ENCODE measurements around the gene ANAPC16.

Gene ANAPC16

DNA sequence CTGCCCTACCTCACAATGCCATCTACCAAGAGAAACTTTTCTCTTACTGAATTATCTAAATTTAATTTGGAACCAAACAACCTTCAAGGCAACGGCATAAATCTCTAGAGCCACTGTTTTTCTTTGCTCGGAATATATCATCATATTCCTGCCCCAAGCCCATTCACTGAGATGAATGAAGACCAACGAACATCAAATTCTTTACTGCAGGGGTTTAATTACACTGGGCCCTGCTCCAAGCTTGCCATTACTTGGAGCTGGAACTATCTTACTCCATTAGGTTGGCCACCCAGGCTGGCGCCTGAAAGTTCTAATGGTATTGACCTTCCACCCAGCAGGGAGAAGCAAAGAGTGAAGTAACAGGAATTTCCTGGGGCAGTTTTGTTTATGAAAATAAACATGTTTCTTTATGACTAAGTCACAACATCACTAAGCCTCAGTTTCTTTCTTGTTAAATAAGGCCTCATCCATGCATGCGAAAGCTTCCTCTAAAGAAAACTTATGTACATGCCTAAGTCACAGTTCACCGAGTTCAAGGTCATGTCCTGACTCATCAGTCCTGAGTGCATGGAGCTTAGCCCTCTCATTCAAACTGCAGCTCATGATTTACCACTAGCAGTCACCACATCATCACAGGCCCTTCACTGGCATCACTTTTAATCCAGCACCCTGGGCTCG is 42.1 kb upstream of the ANAPC16 start:
- no peak overlapping the region for H3K4me3 ChIP-seq (ENCODE audit: low read depth, low read length)
- TF ChIP-seq, protein P1, sequence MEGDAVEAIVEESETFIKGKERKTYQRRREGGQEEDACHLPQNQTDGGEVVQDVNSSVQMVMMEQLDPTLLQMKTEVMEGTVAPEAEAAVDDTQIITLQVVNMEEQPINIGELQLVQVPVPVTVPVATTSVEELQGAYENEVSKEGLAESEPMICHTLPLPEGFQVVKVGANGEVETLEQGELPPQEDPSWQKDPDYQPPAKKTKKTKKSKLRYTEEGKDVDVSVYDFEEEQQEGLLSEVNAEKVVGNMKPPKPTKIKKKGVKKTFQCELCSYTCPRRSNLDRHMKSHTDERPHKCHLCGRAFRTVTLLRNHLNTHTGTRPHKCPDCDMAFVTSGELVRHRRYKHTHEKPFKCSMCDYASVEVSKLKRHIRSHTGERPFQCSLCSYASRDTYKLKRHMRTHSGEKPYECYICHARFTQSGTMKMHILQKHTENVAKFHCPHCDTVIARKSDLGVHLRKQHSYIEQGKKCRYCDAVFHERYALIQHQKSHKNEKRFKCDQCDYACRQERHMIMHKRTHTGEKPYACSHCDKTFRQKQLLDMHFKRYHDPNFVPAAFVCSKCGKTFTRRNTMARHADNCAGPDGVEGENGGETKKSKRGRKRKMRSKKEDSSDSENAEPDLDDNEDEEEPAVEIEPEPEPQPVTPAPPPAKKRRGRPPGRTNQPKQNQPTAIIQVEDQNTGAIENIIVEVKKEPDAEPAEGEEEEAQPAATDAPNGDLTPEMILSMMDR (IDR thresholded peaks at IDR 0.05; ENCODE audit: low read depth, low read length), result no peak
- peak; percentile 83 for DNase-seq
- H3K27me3 ChIP-seq, result no peaks in the 10 kb centered on the region
- no peaks in the 10 kb centered on the region; the same call in 1 of the 2 replicates for H3K36me3 ChIP-seq
- peaks cover 22% of the 10 kb centered on the region for H3K4me1 ChIP-seq
- no peaks in the 10 kb centered on the region for H3K9me3 ChIP-seq

DNA sequence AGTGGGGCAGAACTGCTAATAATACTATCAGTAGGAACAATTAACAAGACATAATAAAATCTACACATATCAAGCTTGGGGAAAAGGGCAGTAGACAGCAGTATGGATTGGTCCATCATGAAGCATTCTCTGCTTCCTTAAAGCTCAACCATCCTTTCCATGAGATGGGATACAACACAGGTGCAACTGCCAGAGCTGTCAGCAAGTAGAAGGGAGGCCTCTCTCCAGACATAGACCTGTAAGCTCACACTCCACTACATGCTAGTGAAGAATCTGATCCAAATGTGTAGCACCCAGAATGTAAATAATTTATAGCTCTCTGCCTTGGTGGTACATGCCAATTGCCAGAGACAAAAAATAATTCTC is 41.5 kb upstream of the ANAPC16 start:
- TF ChIP-seq, protein P1 (IDR thresholded peaks at IDR 0.05; ENCODE audit: low read depth, low read length), result no peak
- H3K4me1 ChIP-seq, result peaks cover 22% of the 10 kb centered on the region
- no peak for DNase-seq
- H3K36me3 ChIP-seq, result peaks cover 3% of the 10 kb centered on the region
- H3K9me3 ChIP-seq, result no peaks in the 10 kb centered on the region
- no peaks in the 10 kb centered on the region for H3K27me3 ChIP-seq
- no peak overlapping the region for H3K4me3 ChIP-seq (ENCODE audit: low read depth, low read length)

DNA sequence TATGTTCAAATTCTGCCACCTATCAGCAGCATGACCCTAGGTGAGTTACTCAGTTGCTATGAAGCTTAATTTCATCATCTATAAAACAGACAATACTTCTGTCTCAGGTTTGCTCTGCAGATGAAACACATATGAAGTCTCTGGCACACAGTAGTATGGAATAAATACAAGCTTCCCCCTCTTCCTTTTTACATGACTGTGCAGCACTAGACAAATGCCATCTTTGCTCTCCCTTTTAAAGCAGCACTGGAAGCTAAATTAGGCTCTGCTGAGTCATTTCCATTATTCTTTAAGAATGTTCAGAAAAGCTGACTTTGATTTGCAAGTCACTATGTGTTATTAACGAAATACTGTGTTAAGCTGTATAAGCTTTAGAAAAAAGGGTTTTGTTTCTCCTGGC is 40.7 kb upstream of the ANAPC16 start:
- no peak overlapping the region for H3K4me3 ChIP-seq (ENCODE audit: low read depth, low read length)
- peaks cover 22% of the 10 kb centered on the region for H3K4me1 ChIP-seq
- peaks cover 5% of the 10 kb centered on the region for H3K36me3 ChIP-seq
- TF ChIP-seq, protein P1 (IDR thresholded peaks at IDR 0.05; ENCODE audit: low read depth, low read length), result no peak
- DNase-seq, result no peak
- no peaks in the 10 kb centered on the region for H3K9me3 ChIP-seq
- no peaks in the 10 kb centered on the region for H3K27me3 ChIP-seq

DNA sequence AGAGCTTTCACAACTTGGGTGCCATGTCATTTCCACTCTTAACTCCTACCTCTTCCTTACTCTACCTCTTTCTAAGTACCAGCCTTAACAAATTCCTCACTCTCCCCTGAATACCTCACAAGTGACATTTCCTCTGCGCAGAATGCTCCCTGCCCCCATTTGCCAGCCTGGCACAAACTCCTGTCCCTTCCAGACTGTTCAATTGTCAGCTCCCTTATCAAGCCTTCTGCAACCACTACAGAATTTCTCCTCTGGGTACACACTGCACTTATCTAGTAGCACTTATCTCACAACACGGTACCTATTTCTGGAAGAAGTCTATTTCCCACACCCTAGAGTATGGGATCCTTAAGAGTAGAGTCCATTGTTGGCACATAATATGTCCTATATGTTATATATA is 39.1 kb upstream of the ANAPC16 start:
- Histone ChIP-seq H3K9me3 (no peaks in the 10 kb centered on the region), H3K27me3 (no peaks in the 10 kb centered on the region), H3K36me3 (peaks cover 7% of the 10 kb centered on the region), H3K4me1 (peaks cover 22% of the 10 kb centered on the region), H3K4me3 (ENCODE audit: low read depth, low read length) (no peak overlapping the region)
- DNase-seq, result no peak
- TF ChIP-seq, protein P1 (IDR thresholded peaks at IDR 0.05; ENCODE audit: low read depth, low read length), result no peak

DNA sequence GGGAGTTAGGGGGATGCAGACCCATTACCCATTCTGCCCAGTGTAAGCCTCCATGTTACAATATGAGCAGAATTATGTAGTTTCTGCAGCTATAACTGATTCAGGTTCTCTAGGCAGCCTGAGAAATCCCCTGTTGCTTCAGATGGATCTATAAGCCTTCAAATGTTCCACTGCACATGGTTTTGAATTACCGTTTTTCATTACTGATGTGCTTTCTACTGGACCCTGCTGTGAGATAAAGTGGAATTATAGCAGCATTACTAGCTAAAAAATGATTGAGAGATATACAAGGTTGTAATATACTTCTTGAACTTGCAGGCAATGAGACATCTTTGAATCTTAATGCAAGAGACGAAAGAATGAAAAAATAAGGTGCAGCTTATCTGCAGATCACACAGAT is 38.4 kb upstream of the ANAPC16 start:
- Histone ChIP-seq H3K27me3 (no peaks in the 10 kb centered on the region), H3K36me3 (peaks cover 7% of the 10 kb centered on the region), H3K4me3 (ENCODE audit: low read depth, low read length) (no peak overlapping the region), H3K9me3 (no peaks in the 10 kb centered on the region; the same call in 1 of the 2 replicates), H3K4me1 (peaks cover 22% of the 10 kb centered on the region)
- DNase-seq, result no peak
- TF ChIP-seq, protein P1 (IDR thresholded peaks at IDR 0.05; ENCODE audit: low read depth, low read length), result no peak

DNA sequence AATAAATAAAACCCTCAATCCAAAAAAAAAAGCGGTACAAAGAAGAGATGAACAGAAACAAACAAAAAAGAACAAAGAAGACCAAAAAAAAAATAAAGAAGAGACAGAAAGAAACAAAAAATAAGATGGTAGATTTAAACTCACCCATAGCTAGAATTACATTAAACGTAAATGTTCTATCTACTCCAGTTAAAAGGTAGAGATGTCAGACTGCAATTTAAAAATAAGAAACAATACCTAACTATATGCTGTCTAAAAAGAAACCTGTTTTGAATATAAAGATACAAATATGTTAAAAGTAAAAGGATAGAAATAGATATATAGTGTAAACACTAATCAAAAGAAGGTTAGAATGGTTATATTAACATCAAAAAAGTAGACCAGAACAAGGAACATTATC is 31.7 kb upstream of the ANAPC16 start:
- Histone ChIP-seq H3K27me3 (no peaks in the 10 kb centered on the region), H3K36me3 (peaks cover 6% of the 10 kb centered on the region), H3K4me3 (ENCODE audit: low read depth, low read length) (no peak overlapping the region), H3K4me1 (peaks cover 3% of the 10 kb centered on the region; the same call in 1 of the 2 replicates), H3K9me3 (no peaks in the 10 kb centered on the region; the same call in 1 of the 2 replicates)
- TF ChIP-seq, protein P1 (IDR thresholded peaks at IDR 0.05; ENCODE audit: low read depth, low read length), result no peak
- no peak for DNase-seq
